CD4-positive, CD25-positive, alpha-beta regulatory T cell (primary cell): ENCODE results near the gene MYL7. TPM values are rescaled to one million over a fixed set of nuclear protein-coding genes. Genes with fewer than 3 reads are reported as not detected.
A peak's percentile ranks its signal among the peaks of the same experiment; 100 is the strongest.
"Not testable (repeated sequence)": the region's sequence is repeated elsewhere in the genome, so short reads cannot be mapped to it uniquely, and the experiment has no call there.

Experiments used
- ATAC-seq, 2 donors: fragments of 150-1000 bp; cut with Tn5 transposase; one replicate each; pipeline ENCODE4 v1.10.0; 2021; ENCODE audit warnings: low read depth in 2 of 2, moderate number of reproducible peaks in 2 of 2, moderate library complexity in 1 of 2
- DNase-seq, 3 donors: peaks; one replicate each; pipeline versions ENCODE4 v3.0.0 to v3.0.0-alpha.2; 2012 to 2022; ENCODE audit warnings: mixed read lengths in 1 of 3
- H3K27ac ChIP-seq: one replicate; pipeline ENCODE4 v1.7.0; 2013; ENCODE audit warnings: mild to moderate bottlenecking, low read length; ENCODE audit not compliant: insufficient read depth, poor library complexity, severe bottlenecking
- H3K27me3 ChIP-seq: one replicate; pipeline ENCODE4 v1.7.0; 2013; ENCODE audit warnings: low read length; ENCODE audit not compliant: control insufficient read depth, insufficient read depth
- H3K36me3 ChIP-seq: one replicate; pipeline ENCODE4 v1.7.0; 2013; ENCODE audit warnings: mild to moderate bottlenecking, low read length, moderate library complexity; ENCODE audit not compliant: control insufficient read depth, insufficient read depth
- H3K4me1 ChIP-seq: 2 replicates; pipeline ENCODE4 v1.7.0; 2013; ENCODE audit warnings: mild to moderate bottlenecking, low read length; ENCODE audit not compliant: insufficient read depth, control insufficient read depth, poor library complexity, severe bottlenecking
- H3K4me3 ChIP-seq: one replicate; pipeline ENCODE4 v1.7.0; 2013; ENCODE audit warnings: low read depth, mild to moderate bottlenecking, low read length, moderate library complexity
- H3K9me3 ChIP-seq, 2 experiments: 1 replicate in 1 of 2; 2 replicates in 1 of 2; pipeline ENCODE4 v1.7.0; 2013; ENCODE audit warnings: low read length in 2 of 2, mild to moderate bottlenecking in 1 of 2, moderate library complexity in 1 of 2; ENCODE audit not compliant: control insufficient read depth in 2 of 2
- H3K27ac Mint-ChIP-seq, 3 donors: one replicate each; pipeline ENCODE4 v1.8.0; 2020 to 2022; ENCODE audit warnings: mild to moderate bottlenecking in 3 of 3, mixed read lengths in 3 of 3, moderate library complexity in 2 of 3
- H3K27me3 Mint-ChIP-seq: one replicate; pipeline ENCODE4 v1.8.0; 2022; ENCODE audit warnings: mild to moderate bottlenecking, mixed read lengths
- H3K36me3 Mint-ChIP-seq: one replicate; pipeline ENCODE4 v1.8.0; 2020; ENCODE audit warnings: mixed read lengths
- H3K4me1 Mint-ChIP-seq, 4 donors: one replicate each; pipeline ENCODE4 v1.8.0; 2020 to 2022; ENCODE audit warnings: mixed read lengths in 4 of 4, mild to moderate bottlenecking in 1 of 4
- H3K4me3 Mint-ChIP-seq, 4 donors: one replicate each; pipeline ENCODE4 v1.8.0; 2020 to 2022; ENCODE audit warnings: mild to moderate bottlenecking in 4 of 4, mixed read lengths in 4 of 4, moderate library complexity in 3 of 4
- H3K9me3 Mint-ChIP-seq, 7 donors: one replicate each; pipeline ENCODE4 v1.8.0; 2020 to 2022; ENCODE audit warnings: mixed read lengths in 7 of 7, mild to moderate bottlenecking in 3 of 7, moderate library complexity in 2 of 7
- polyA plus RNA-seq, 4 donors: library from polyadenylated mRNA; unstranded; fragments of 300-500 nt; fragmentation: Illumina TruSeq; gene quantifications; one replicate each; pipeline ENCODE4 v1.2.3, GENCODE V29; 2021
- total RNA-seq: library from RNA; stranded (reverse); gene quantifications from one replicate; pipeline ENCODE4 v1.2.3, GENCODE V29; 2022

MYL7 gene
- total and polyA plus RNA-seq, 5 donors from 2014 or later: not detected

GRCh38 chr7:44132039-44132438 lies 9.1 kb downstream of the MYL7 start:
- no peaks in the 10 kb centered on the region for H3K36me3 ChIP-seq
- no peak overlapping the region for H3K4me3 ChIP-seq
- H3K27ac ChIP-seq: no peak overlapping the region
- no peaks in the 10 kb centered on the region for H3K4me1 ChIP-seq
- H3K27me3 Mint-ChIP-seq: peaks cover 18% of the 10 kb centered on the region
- no peaks in the 10 kb centered on the region for H3K9me3 ChIP-seq
- DNase-seq: no peak
- H3K27me3 ChIP-seq: peaks cover 5% of the 10 kb centered on the region
- H3K36me3 Mint-ChIP-seq: no peaks in the 10 kb centered on the region
- H3K9me3 Mint-ChIP-seq: peaks cover 0 to 2% (median 0%) of the 10 kb centered on the region in 7 donors
- H3K4me3 Mint-ChIP-seq: no peak overlapping the region
- no peak overlapping the region for H3K27ac Mint-ChIP-seq
- H3K4me1 Mint-ChIP-seq: no peaks in the 10 kb centered on the region
- no peak for ATAC-seq

- no peaks in the 10 kb centered on the region for H3K4me1 Mint-ChIP-seq
- Histone ChIP-seq H3K27me3 (peaks cover 5% of the 10 kb centered on the region), H3K4me3 (no peak overlapping the region), H3K4me1 (no peaks in the 10 kb centered on the region), H3K27ac (no peak overlapping the region), H3K36me3 (no peaks in the 10 kb centered on the region), H3K9me3 (no peaks in the 10 kb centered on the region)
- peak in 1 of 2 donors; percentile 24 for ATAC-seq
- H3K36me3 Mint-ChIP-seq: no peaks in the 10 kb centered on the region
- no peak for DNase-seq
- no peak overlapping the region for H3K27ac Mint-ChIP-seq
- H3K9me3 Mint-ChIP-seq: peaks cover 0 to 2% (median 0%) of the 10 kb centered on the region in 7 donors
- peaks cover 17% of the 10 kb centered on the region for H3K27me3 Mint-ChIP-seq
- no peak overlapping the region for H3K4me3 Mint-ChIP-seq
These were observed 9.7 kb downstream of the MYL7 start for GRCh38 chr7:44131173-44132029.

GRCh38 chr7:44128721-44129582 lies 12.2 kb downstream of the MYL7 start:
- H3K4me3 ChIP-seq: no peak overlapping the region
- no peak overlapping the region for H3K4me3 Mint-ChIP-seq
- peaks cover 0 to 3% (median 1%) of the 10 kb centered on the region in 4 donors for H3K4me1 Mint-ChIP-seq
- H3K36me3 Mint-ChIP-seq: no peaks in the 10 kb centered on the region
- peak overlapping the region in 1 of 3 donors; percentile 42 for H3K27ac Mint-ChIP-seq
- peaks cover 20% of the 10 kb centered on the region for H3K27me3 Mint-ChIP-seq
- peaks cover 5% of the 10 kb centered on the region for H3K27me3 ChIP-seq
- ATAC-seq: no peak
- DNase-seq: no peak
- no peaks in the 10 kb centered on the region for H3K36me3 ChIP-seq
- no peaks in the 10 kb centered on the region for H3K9me3 ChIP-seq
- peaks cover 3% of the 10 kb centered on the region for H3K4me1 ChIP-seq
- peaks cover 0 to 2% (median 0%) of the 10 kb centered on the region in 7 donors for H3K9me3 Mint-ChIP-seq
- H3K27ac ChIP-seq: no peak overlapping the region

- Histone ChIP-seq H3K27me3 (peaks cover 5% of the 10 kb centered on the region), H3K4me3 (no peak overlapping the region), H3K4me1 (peaks cover 14% of the 10 kb centered on the region), H3K27ac (no peak overlapping the region), H3K9me3 (no peaks in the 10 kb centered on the region), H3K36me3 (no peaks in the 10 kb centered on the region)
- Mint-ChIP-seq H3K4me3 (peak overlapping the region in 1 of 4 donors; percentile 81), H3K36me3 (no peaks in the 10 kb centered on the region), H3K27me3 (peaks cover 14% of the 10 kb centered on the region), H3K27ac (no peak overlapping the region), H3K4me1 (peaks cover 7 to 15% (median 8%) of the 10 kb centered on the region in 4 donors), H3K9me3 (peaks cover 0 to 3% (median 0%) of the 10 kb centered on the region in 7 donors)
- ATAC-seq (no peak), DNase-seq (no peak)
These were observed 14.0 kb downstream of the MYL7 start for GRCh38 chr7:44127161-44127560.

- H3K4me3 ChIP-seq, H3K9me3 ChIP-seq, H3K27me3 ChIP-seq, DNase-seq, H3K27ac Mint-ChIP-seq, H3K36me3 Mint-ChIP-seq, H3K36me3 ChIP-seq, H3K9me3 Mint-ChIP-seq, ATAC-seq, H3K27ac ChIP-seq: not testable (repeated sequence)
- Mint-ChIP-seq H3K4me1 (peaks cover 7 to 16% (median 9%) of the 10 kb centered on the region in 4 donors), H3K27me3 (peaks cover 14% of the 10 kb centered on the region), H3K4me3 (peak overlapping the region in 2 of 4 donors; percentile 51 to 81)
- H3K4me1 ChIP-seq: peaks cover 16% of the 10 kb centered on the region
These were observed 14.6 kb downstream of the MYL7 start for GRCh38 chr7:44126574-44126973.

- Mint-ChIP-seq H3K27me3 (peaks cover 14% of the 10 kb centered on the region), H3K9me3 (peaks cover 0 to 3% (median 0%) of the 10 kb centered on the region in 7 donors), H3K4me3 (peak overlapping the region; percentile 63 to 94 (median 86)), H3K36me3 (peaks cover 13% of the 10 kb centered on the region), H3K27ac (peak overlapping the region in 1 of 3 donors; percentile 40), H3K4me1 (peaks cover 7 to 31% (median 12%) of the 10 kb centered on the region in 4 donors)
- no peak for DNase-seq
- ATAC-seq: no peak
- Histone ChIP-seq H3K9me3 (no peaks in the 10 kb centered on the region), H3K36me3 (peaks cover 11% of the 10 kb centered on the region), H3K4me1 (peaks cover 16% of the 10 kb centered on the region), H3K27me3 (peaks cover 5% of the 10 kb centered on the region), H3K27ac (no peak overlapping the region), H3K4me3 (no peak overlapping the region)
These were observed 16.3 kb downstream of the MYL7 start for GRCh38 chr7:44124822-44125202.

GRCh38 chr7:44123190-44124003 lies 17.7 kb downstream of the MYL7 start, which contains the start of gene POLD2:
Gene POLD2 (minus strand): TSS chr7:44123548. CDS start chr7:44122053, 1,495 bp downstream.
- H3K4me1 ChIP-seq: peaks cover 16% of the 10 kb centered on the region
- no peaks in the 10 kb centered on the region for H3K9me3 ChIP-seq
- H3K27me3 Mint-ChIP-seq: peaks cover 14% of the 10 kb centered on the region
- H3K36me3 ChIP-seq: peaks cover 16% of the 10 kb centered on the region
- peaks cover 0 to 3% (median 0%) of the 10 kb centered on the region in 7 donors for H3K9me3 Mint-ChIP-seq
- H3K4me3 Mint-ChIP-seq: peak within 1 kb of the TSS; percentile 80 to 96 (median 94)
- peak within 1 kb of the TSS; percentile 86 for H3K4me3 ChIP-seq
- ATAC-seq (peak; percentile 99), DNase-seq (peak; percentile 96 to 97 (median 97))
- H3K27ac Mint-ChIP-seq: peak within 1 kb of the TSS; percentile 70 to 97 (median 92)
- H3K27me3 ChIP-seq: peaks cover 5% of the 10 kb centered on the region
- peaks cover 19% of the 10 kb centered on the region for H3K36me3 Mint-ChIP-seq
- H3K27ac ChIP-seq: peak within 1 kb of the TSS; percentile 72
- H3K4me1 Mint-ChIP-seq: peaks cover 7 to 40% (median 12%) of the 10 kb centered on the region in 4 donors
